Endometrium (tissue), 2 donors: ENCODE results near the gene APOL5.
"Not testable (repeated sequence)": the region's sequence is repeated elsewhere in the genome, so short reads cannot be mapped to it uniquely, and the experiment has no call there.

ENCODE experiments used
- FAIRE-seq: peaks from 2 replicates; lab custom pipeline; 2012; peaks lifted over from hg19 to GRCh38; lab: Jason Lieb, UNC
- donor health status: control.
- donor health status: control.

APOL5 gene, protein sequence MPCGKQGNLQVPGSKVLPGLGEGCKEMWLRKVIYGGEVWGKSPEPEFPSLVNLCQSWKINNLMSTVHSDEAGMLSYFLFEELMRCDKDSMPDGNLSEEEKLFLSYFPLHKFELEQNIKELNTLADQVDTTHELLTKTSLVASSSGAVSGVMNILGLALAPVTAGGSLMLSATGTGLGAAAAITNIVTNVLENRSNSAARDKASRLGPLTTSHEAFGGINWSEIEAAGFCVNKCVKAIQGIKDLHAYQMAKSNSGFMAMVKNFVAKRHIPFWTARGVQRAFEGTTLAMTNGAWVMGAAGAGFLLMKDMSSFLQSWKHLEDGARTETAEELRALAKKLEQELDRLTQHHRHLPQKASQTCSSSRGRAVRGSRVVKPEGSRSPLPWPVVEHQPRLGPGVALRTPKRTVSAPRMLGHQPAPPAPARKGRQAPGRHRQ

DNA sequence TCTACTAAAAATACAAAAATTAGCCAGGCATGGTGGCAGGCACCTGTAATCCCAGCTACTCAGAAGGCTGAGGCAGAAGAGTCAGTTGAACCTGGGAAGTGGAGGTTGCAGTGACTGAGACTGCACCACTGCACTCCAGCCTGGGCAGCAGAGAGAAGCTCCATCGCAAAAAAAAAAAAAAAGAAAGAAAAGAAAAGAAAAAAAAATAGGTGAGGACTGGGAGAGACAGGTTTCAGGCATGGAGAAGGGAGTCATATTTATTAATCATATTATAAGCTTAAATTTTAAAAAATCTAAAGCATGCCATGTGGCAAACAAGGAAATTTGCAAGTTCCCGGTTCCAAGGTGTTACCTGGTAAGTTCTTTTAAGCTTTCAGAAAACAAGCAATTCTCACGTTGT lies at the start of gene APOL5:
APOL5 (plus strand) TSS at position 301 of the 400 bp plus-strand sequence; CDS start at position 301, 0 bp downstream.
- no peak for FAIRE-seq

GRCh38 chr22:35674335-35674734 lies 43.3 kb upstream of the APOL5 start:
- no peak for FAIRE-seq

DNA sequence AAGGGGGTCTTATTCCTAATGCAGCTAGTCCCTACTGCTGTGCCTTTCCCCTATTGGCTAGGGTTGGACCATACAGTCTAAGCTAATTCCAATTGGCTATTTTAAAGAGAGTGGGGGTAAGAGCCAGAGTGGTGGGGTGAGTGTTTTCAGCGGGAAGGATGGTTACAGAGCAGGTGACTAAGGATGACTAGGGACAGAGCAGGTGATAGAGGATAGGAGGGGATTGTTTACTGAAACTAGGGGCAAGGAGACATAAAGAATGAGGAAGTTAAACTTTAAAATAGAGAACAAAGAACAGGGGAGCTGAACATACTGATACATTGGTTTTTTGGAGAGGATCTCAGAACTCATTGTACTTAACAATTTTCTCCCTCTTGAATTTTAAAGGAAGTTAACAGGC lies 41.6 kb upstream of the APOL5 start:
- not testable (repeated sequence) for FAIRE-seq

DNA sequence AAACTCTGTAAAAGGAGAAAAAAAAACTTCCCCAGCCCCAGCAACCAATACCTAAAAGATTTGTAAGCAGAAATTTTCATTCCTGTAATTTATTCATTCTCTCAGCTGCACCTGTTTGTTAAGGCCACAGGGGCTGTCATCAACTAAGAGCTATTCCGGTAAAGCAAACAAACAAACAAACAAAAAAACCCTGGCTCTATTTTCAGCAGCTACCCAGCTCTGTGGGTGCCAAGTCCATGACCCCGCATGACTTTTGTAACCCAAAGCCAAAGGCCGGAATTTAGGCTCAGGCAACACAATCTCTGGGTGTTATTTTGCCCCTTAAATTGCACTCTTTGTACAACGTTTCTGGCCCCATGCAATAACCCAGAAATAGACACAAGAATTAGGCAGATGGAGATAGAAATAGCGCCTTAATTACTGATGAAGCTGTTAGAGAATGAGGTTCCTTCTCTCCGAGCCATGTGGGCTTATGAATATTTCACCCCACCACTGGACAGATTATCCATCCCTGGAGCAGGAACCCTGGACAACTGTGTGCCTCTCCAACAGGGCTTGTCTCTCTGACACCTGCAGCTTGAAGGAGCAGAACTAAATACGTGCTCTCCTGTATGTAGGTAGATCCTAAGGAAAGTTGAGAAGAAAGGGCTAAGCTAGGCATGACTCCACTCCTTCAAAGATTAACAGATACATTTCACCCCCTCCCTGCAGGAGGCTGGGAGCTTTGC lies 40.0 kb upstream of the APOL5 start:
- FAIRE-seq: no peak

- no peak for FAIRE-seq
These were observed 38.8 kb upstream of the APOL5 start for GRCh38 chr22:35678836-35679235.

DNA sequence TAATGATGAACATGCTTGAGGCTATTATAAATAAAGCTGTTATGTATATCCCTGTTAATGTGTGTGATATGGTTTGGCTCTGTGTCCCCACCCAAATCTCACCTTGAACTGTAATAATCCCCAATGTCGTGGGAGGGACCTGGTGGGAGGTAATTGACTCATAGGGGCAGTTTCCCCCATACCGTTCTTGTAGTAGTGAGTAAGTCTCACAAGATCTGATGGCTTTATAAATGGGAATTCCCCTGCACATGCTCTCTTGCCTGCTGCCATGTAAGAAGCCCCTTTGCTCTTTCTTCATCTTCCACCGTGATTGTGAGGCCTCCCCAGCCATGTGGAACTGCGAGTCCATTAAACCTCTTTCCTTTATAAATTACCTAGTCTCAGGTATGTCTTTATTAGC lies 38.2 kb upstream of the APOL5 start:
- FAIRE-seq: not testable (repeated sequence)

DNA sequence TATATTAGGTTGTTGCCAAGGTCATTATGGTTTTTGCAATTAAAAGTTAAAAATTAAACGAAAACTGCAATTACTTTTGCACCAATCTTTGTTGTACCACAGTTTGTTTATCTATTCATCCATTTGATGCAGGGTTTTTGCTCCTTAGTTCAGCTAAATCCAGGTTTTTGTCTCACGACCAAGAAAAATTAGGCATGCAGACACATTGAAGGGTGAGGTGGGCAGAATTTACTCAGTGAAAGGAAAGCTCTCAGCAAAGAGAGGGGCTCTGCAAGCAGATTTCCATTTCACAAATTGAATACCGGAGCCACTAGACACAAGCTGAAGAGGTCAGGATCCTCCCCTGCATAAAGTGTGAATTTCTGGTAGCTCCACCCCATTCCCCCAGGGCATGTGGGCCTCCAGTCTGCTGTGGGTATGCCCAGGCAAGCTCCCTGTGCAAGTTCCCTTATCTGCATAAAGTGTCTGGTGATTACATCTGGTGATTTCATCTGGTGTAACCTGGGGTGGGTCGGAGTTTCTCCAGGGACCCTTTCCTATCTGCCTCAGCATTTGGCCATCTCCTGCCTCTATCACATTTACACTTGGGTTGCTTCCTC lies 36.1 kb upstream of the APOL5 start:
- FAIRE-seq: no peak

DNA sequence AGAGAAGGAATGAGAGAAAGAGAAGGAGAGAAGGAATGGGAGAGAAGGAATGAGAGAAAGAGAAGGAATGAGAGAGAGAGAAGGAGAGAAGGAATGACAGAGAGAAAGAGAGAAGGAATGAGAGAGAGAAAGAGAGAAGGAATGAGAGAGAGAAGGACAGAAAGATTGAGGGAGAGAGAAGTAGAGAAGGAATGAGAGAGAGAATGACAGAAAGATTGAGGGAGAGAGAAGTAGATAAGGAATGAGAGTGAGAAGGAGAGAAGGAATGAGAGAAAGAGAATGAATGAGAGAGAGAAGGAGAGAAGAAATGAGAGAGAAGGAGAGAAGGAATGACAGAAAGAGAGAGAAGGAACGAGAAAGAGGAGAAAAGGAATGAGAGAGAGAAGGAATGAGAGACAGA lies 34.1 kb upstream of the APOL5 start:
- FAIRE-seq: no peak

DNA sequence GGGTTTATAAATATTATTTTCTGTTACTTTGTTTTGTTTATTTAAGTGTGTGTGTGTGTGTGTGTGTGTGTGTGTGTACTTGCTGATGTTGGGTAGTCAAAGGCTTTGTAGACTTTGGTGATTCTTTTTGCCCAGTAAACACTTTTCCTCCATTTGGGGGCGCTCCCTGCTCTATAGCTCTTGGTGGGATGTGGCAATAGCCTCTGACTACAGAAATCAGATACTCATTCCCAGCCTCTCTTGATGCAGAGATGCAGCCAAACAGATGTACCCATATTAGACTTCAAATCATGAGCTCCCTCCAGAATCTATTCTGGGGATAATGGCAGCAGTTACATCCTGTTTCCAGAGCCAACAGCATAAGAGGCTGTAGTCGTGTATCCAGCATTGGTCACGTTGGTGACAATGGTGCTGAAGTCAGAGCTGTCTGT lies 33.4 kb upstream of the APOL5 start:
- no peak for FAIRE-seq

GRCh38 chr22:35684732-35685131 lies 32.9 kb upstream of the APOL5 start:
- no peak for FAIRE-seq

GRCh38 chr22:35685731-35686130 lies 31.9 kb upstream of the APOL5 start:
- FAIRE-seq: no peak

DNA sequence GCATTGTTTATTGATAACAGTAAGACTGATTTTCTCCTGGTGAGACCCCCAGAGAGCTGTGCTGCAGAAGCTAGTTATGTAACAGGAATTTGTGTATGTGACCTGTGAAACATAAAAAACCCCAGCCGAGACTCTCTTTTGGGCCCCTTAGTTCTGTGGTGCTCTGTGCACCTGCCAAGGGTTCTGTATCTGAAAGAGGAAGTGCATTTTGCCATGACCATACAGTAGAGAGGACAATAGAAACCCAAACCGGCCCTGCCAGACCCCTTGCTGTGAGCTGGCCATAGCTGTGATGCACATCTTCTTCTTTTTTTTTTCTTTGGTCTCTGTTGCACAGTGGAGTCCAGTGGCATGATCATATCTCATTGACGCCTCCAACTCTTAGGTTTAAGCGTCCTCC lies 31.4 kb upstream of the APOL5 start:
- no peak for FAIRE-seq

GRCh38 chr22:35687461-35687860 lies 30.2 kb upstream of the APOL5 start:
- no peak for FAIRE-seq

GRCh38 chr22:35688913-35689675 lies 28.6 kb upstream of the APOL5 start:
- no peak for FAIRE-seq

DNA sequence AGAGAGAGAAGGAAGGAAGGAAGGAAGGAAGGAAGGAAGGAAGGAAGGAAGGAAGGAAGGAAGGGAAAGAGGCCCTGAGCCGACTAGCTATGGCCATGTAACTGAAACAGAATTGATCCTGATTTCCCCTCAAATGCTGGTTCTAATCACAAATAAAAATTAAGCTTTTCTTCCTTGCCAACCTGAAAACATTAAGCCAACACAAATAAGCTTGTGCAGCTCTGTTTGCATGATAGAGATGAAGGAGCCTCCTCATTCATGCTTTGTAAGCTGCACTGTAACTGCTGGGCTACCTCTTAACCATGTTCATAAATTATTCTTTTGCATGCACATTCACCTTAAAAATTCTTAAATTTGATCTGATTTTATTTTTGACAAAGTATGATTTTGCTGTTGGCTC lies 27.7 kb upstream of the APOL5 start:
- FAIRE-seq: no peak

GRCh38 chr22:35695202-35695601 lies 22.5 kb upstream of the APOL5 start:
- no peak for FAIRE-seq

DNA sequence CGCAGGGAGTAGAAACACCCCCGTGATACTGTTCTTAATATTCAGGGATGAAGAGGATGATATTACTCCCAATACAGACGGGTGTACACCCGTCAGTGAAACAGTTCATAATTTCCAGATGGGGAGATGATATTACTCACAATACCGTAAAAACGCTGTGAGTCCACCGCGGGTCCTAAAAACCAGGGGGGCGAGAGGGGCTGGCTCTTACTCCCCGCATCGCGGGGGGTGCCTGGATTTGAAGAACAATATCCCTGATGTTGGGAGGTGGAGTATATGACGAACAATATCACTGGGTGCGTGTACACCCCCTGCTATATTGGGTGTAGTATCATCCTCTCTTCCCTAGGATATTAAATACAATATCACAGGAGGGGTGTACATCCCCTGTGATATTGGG lies 20.5 kb upstream of the APOL5 start:
- no peak for FAIRE-seq

GRCh38 chr22:35699852-35700251 lies 17.8 kb upstream of the APOL5 start:
- FAIRE-seq: not testable (repeated sequence)

- FAIRE-seq: no peak
These were observed 13.6 kb upstream of the APOL5 start for GRCh38 chr22:35703861-35704584.

DNA sequence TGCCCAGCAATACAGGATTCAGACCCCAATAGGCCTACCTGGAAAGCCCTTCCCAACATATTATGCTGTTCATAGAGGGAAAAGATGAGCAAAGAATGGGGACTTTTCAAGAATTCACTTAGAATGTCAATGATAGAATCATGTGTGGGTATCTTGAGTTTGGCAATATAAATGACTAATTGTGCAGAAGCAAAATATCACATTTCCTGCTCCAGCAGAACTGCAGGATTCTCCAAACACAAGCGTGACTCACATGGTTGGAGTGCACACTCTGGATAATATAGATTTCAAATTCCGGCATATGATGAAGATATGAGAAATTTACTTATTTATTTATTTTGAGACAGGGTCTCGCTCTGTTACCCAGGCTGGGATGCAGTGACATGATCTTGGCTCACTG lies 12.5 kb upstream of the APOL5 start:
- FAIRE-seq: no peak

- FAIRE-seq: no peak
These were observed 9.2 kb upstream of the APOL5 start for GRCh38 chr22:35708453-35708852.

DNA sequence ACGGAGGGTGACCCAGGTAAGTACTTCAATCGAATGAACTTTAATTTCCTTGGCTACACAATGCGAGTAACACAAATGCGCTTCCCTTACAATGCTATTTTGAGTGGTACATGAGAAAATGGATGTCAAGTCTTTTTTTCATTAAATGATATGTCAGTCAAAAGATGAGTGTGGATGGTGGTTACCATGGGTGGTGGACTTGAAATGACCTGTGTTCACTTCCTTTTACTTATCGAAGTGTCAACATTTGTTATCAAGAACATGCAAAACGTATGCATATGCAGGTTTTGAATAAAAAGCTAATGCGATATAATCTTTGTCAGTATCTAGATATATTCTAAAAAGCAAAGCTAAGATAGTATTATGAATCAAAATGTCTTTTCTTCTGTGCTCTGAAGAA lies 8.8 kb upstream of the APOL5 start:
- FAIRE-seq: no peak
